Parathyroid adenoma (tissue), 2 donors: ENCODE data around the gene PTGS2.
A peak's percentile ranks its signal among the peaks of the same experiment; 100 is the strongest.

ENCODE experiments used
- H2AFZ ChIP-seq: fragments of 300-600 bp; sonication (generic); one replicate; pipeline ENCODE4 v1.7.0; 2017; ENCODE audit warnings: antibody characterized with exemption, mild to moderate bottlenecking
- H3K27ac ChIP-seq: fragments of 300-600 bp; sonication (generic); one replicate; pipeline ENCODE4 v1.7.0; 2017
- H3K27me3 ChIP-seq: fragments of 300-600 bp; sonication (generic); one replicate; pipeline ENCODE4 v1.7.0; 2017; ENCODE audit warnings: low read length; ENCODE audit not compliant: control insufficient read depth, insufficient read depth
- H3K36me3 ChIP-seq: fragments of 300-600 bp; sonication (generic); one replicate; pipeline ENCODE4 v1.7.0; 2017; ENCODE audit warnings: low read length; ENCODE audit not compliant: control insufficient read depth, insufficient read depth
- H3K4me1 ChIP-seq: fragments of 300-600 bp; sonication (generic); one replicate; pipeline ENCODE4 v1.7.0; 2017; ENCODE audit warnings: control low read depth
- H3K4me2 ChIP-seq: fragments of 300-600 bp; sonication (generic); one replicate; pipeline ENCODE4 v1.7.0; 2017; ENCODE audit warnings: low read length
- H3K4me3 ChIP-seq: fragments of 300-600 bp; sonication (generic); one replicate; pipeline ENCODE4 v1.7.0; 2017; ENCODE audit warnings: low read depth, low read length
- H3K79me2 ChIP-seq: fragments of 300-600 bp; sonication (generic); one replicate; pipeline ENCODE4 v1.7.0; 2017; ENCODE audit warnings: control low read depth
- H3K9ac ChIP-seq: fragments of 300-600 bp; sonication (generic); one replicate; pipeline ENCODE4 v1.7.0; 2017; ENCODE audit warnings: mild to moderate bottlenecking
- H3K9me3 ChIP-seq: fragments of 300-600 bp; sonication (generic); one replicate; pipeline ENCODE4 v1.7.0; 2017; ENCODE audit warnings: low read length; ENCODE audit not compliant: control insufficient read depth
- TF ChIP-seq, protein P1 (sequence below): fragments of 300-600 bp; sonication (generic); IDR thresholded peaks from one replicate; pipeline ENCODE4 v1.7.0; 2017; ENCODE audit warnings: antibody characterized with exemption, mild to moderate bottlenecking
- donor health status: primary hyperparathyroidism.

PTGS2 gene

DNA sequence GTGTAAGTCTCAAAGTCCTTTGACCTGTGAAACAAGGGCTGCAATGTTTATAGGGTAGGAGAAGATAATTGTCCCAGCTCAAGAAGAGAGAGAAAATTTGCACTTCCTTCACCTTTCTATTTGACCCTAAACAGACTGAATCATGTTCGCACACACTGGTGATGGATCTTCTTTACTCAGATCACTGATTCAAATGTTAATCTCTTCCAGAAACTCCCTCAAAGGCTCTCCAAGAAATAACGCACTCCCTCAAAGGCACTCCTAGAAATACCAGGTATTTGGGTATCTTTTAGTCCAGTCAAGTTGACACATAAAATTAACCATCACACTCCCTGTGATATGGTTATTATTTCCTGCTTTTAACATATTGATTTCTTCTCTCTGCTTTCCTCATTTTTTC is 30.5 kb upstream of the PTGS2 start:
- no peaks in the 10 kb centered on the region for H3K27me3 ChIP-seq
- TF ChIP-seq, protein P1, sequence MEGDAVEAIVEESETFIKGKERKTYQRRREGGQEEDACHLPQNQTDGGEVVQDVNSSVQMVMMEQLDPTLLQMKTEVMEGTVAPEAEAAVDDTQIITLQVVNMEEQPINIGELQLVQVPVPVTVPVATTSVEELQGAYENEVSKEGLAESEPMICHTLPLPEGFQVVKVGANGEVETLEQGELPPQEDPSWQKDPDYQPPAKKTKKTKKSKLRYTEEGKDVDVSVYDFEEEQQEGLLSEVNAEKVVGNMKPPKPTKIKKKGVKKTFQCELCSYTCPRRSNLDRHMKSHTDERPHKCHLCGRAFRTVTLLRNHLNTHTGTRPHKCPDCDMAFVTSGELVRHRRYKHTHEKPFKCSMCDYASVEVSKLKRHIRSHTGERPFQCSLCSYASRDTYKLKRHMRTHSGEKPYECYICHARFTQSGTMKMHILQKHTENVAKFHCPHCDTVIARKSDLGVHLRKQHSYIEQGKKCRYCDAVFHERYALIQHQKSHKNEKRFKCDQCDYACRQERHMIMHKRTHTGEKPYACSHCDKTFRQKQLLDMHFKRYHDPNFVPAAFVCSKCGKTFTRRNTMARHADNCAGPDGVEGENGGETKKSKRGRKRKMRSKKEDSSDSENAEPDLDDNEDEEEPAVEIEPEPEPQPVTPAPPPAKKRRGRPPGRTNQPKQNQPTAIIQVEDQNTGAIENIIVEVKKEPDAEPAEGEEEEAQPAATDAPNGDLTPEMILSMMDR = no peak
- no peaks in the 10 kb centered on the region for H3K79me2 ChIP-seq
- no peak overlapping the region for H3K9ac ChIP-seq
- H2AFZ ChIP-seq = no peak overlapping the region
- no peak overlapping the region for H3K4me3 ChIP-seq
- H3K36me3 ChIP-seq = no peaks in the 10 kb centered on the region
- H3K9me3 ChIP-seq = no peaks in the 10 kb centered on the region
- H3K4me1 ChIP-seq = no peaks in the 10 kb centered on the region
- H3K4me2 ChIP-seq = no peak overlapping the region
- H3K27ac ChIP-seq = no peak overlapping the region

DNA sequence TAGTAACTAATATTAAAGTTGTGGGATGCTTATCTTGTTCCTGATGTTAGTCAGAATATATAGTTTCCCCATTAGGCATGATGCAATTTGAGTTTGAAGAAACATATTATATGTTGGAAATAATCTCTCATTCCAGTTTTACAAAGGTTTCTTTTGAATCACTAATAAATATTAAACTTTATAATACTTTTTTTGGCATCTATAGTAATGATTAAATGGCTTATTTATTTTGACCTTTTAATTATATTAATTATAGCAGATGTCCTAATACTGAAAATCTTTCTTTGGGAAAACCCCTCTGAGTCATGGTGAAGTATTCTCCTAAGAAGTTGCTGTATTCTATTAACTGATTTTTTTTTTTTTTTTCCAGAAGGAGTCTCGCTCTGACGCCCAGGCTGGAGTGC is 28.5 kb upstream of the PTGS2 start:
- Histone ChIP-seq H3K4me3 (no peak overlapping the region), H3K4me1 (no peaks in the 10 kb centered on the region), H3K79me2 (no peaks in the 10 kb centered on the region), H3K9me3 (no peaks in the 10 kb centered on the region), H3K36me3 (no peaks in the 10 kb centered on the region), H3K9ac (no peak overlapping the region), H2AFZ (no peak overlapping the region), H3K27ac (no peak overlapping the region), H3K4me2 (no peak overlapping the region), H3K27me3 (no peaks in the 10 kb centered on the region)
- TF ChIP-seq, protein P1 = no peak

DNA sequence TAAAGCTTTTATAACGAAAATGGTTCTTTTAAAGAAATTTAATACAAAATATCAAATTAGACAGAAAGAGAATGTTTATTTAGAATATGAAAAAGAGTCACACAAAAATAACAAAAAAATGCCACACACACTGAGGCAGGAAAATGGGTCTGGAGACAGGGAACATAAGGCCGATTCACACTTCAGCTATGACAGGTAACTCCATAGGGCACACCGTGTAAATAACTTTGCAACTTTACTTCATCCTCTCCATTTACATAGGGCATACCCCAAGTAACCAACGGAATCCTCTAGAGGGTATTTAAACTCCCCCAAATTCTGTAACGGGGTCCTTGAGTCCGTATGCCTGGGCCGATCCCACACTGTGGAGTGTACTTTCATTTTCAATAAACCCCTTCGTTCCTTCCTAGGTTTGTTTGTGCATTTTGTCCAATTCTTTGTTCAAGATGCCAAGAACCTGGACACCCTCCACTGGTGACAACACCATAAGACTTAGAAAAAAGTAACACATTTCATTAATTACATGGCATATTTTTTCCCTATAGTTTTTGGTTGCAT is 23.1 kb upstream of the PTGS2 start:
- Histone ChIP-seq H3K36me3 (no peaks in the 10 kb centered on the region), H3K4me1 (no peaks in the 10 kb centered on the region), H3K4me2 (peak overlapping the region; percentile 2), H3K79me2 (no peaks in the 10 kb centered on the region), H3K27ac (no peak overlapping the region), H3K4me3 (no peak overlapping the region), H3K9me3 (no peaks in the 10 kb centered on the region), H3K27me3 (no peaks in the 10 kb centered on the region), H3K9ac (no peak overlapping the region), H2AFZ (no peak overlapping the region)
- TF ChIP-seq, protein P1 = no peak

DNA sequence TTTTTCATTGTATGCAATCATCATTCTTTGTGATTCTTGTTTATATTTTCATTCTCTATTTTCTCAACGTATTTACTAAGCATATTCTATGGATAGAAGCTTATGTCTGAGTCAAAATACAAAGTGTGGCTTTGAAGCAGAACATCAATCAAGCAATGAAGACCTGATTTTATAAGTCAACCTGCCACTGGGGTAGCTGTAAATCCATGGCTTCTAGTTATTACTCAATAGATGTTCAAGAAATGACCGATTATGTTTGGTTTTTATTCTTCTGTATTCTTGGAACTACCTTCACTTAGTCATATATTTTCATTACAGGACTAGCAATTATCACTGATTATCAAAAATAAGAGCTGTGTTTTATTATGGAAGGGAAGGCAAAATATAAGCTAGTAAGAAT is 20.5 kb upstream of the PTGS2 start:
- H3K36me3 ChIP-seq = no peaks in the 10 kb centered on the region
- no peaks in the 10 kb centered on the region for H3K79me2 ChIP-seq
- H2AFZ ChIP-seq = no peak overlapping the region
- H3K27me3 ChIP-seq = no peaks in the 10 kb centered on the region
- no peak overlapping the region for H3K27ac ChIP-seq
- TF ChIP-seq, protein P1 = no peak
- no peak overlapping the region for H3K4me2 ChIP-seq
- H3K9me3 ChIP-seq = no peaks in the 10 kb centered on the region
- H3K4me1 ChIP-seq = no peaks in the 10 kb centered on the region
- no peak overlapping the region for H3K9ac ChIP-seq
- no peak overlapping the region for H3K4me3 ChIP-seq

DNA sequence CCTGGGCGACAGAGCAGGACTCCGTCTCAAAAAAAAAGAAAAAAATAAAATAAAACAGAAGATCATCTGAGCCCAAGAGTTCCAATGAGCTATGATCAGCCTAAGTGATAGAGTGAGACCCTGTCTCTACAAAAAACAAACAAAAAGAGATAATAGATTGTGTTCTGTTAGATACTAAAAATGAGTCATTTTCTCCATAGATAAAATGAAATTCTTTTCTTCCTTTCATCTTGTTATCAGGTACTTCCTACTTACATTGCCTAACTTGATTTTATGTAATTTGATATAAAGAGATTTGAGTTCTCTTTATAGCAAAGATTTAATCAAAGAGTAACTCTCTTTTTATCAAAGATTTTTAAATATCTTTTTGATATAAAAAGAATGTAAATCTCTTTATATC is 19.3 kb upstream of the PTGS2 start:
- Histone ChIP-seq H3K4me1 (no peaks in the 10 kb centered on the region), H3K79me2 (no peaks in the 10 kb centered on the region), H3K4me3 (no peak overlapping the region), H3K27ac (no peak overlapping the region), H3K9me3 (no peaks in the 10 kb centered on the region), H3K36me3 (no peaks in the 10 kb centered on the region), H3K9ac (no peak overlapping the region), H2AFZ (no peak overlapping the region), H3K27me3 (no peaks in the 10 kb centered on the region), H3K4me2 (no peak overlapping the region)
- TF ChIP-seq, protein P1 = no peak
